NT2/D1 (cell line): ENCODE results near the gene ST3GAL4.

Source experiments
- SUZ12 ChIP-seq: IDR thresholded peaks from 2 replicates; pipeline ENCODE4 v1.6.1; 2011; ENCODE audit not compliant: insufficient read length, insufficient read depth; ENCODE audit errors: extremely low read depth
- YY1 ChIP-seq: IDR thresholded peaks from 2 replicates; pipeline ENCODE4 v1.6.1; 2011; ENCODE audit not compliant: insufficient read length, insufficient read depth

GRCh38 chr11:126405374-126405773 is 49.9 kb downstream of the ST3GAL4 start:
- no peak for TF ChIP-seq SUZ12
- TF ChIP-seq YY1, result no peak
